HepG2 (cell line): ENCODE data around the gene STK31.

ENCODE experiments used
- ATF1 ChIP-seq: IDR thresholded peaks from 2 replicates; pipeline ENCODE4 v1.6.1; 2016; ENCODE audit warnings: mild to moderate bottlenecking, control low read depth
- CTCF ChIP-seq: sonication (generic); formaldehyde crosslinking; IDR thresholded peaks from 2 replicates; pipeline ENCODE4 v1.5.0; 2020; ENCODE audit warnings: mild to moderate bottlenecking, missing genetic modification reagents, moderate library complexity
- EP300 ChIP-seq, 3 experiments: sonication (generic) in 1 of 3; formaldehyde crosslinking in 1 of 3; IDR thresholded peaks; 2 replicates each; pipeline versions ENCODE4 v1.5.1 to v1.6.1; 2011 to 2020; ENCODE audit warnings: low read depth in 2 of 3, low read length in 2 of 3, borderline replicate concordance in 1 of 3, improper control_type of control experiment in 1 of 3, mild to moderate bottlenecking in 1 of 3, missing genetic modification reagents in 1 of 3, moderate library complexity in 1 of 3
- FOXP1 ChIP-seq, 2 experiments: fragments of 450-650 bp in 1 of 2; IDR thresholded peaks; 2 replicates each; pipeline ENCODE4 v1.6.1; 2017 to 2018; ENCODE audit warnings: antibody characterized with exemption in 1 of 2
- GTF2F1 ChIP-seq: fragments of 150-350 bp; IDR thresholded peaks from 2 replicates; pipeline ENCODE4 v1.6.1; 2014; ENCODE audit warnings: low read length
- HMG20B ChIP-seq: conservative IDR thresholded peaks from 2 replicates; pipeline ENCODE4 v1.6.1; 2016; ENCODE audit warnings: missing genetic modification reagents, missing compliant biosample characterization
- MLXIP ChIP-seq: sonication (generic); formaldehyde crosslinking; IDR thresholded peaks from 2 replicates; pipeline ENCODE4 v1.9.0; 2021; ENCODE audit warnings: missing genetic modification reagents, borderline replicate concordance
- PRDM15 ChIP-seq: sonication (generic); formaldehyde crosslinking; IDR thresholded peaks from 2 replicates; pipeline ENCODE4 v1.4.0; 2020; ENCODE audit warnings: missing genetic modification reagents
- TBL1XR1 ChIP-seq: fragments of 150-350 bp; IDR thresholded peaks from 2 replicates; pipeline ENCODE4 v1.6.1; 2014; ENCODE audit warnings: borderline replicate concordance, low read length; ENCODE audit not compliant: partially characterized antibody
- ZBED4 ChIP-seq: sonication (generic); formaldehyde crosslinking; IDR thresholded peaks from 2 replicates; pipeline ENCODE4 v1.4.0; 2020; ENCODE audit warnings: missing genetic modification reagents, borderline replicate concordance

GRCh38 chr7:23672033-23672432 is 38.0 kb upstream of the STK31 start:
- TF ChIP-seq FOXP1 (IDR thresholded peaks at IDR 0.05), result no peak
- TF ChIP-seq FOXP1 (CRISPR knock-in tag; IDR thresholded peaks at IDR 0.05), result no peak
- no peak for TF ChIP-seq EP300 (IDR thresholded peaks at IDR 0.05; ENCODE audit: low read depth in 2 of 2, low read length in 2 of 2)
- TF ChIP-seq EP300 (CRISPR knock-in tag; IDR thresholded peaks at IDR 0.05; ENCODE audit: borderline replicate concordance), result no peak
- TF ChIP-seq ATF1 (CRISPR knock-in tag), result no peak
- TF ChIP-seq GTF2F1, result no peak
- no peak for TF ChIP-seq MLXIP (CRISPR knock-in tag)
- no peak for TF ChIP-seq TBL1XR1
- TF ChIP-seq CTCF (CRISPR knock-in tag), result no peak
- TF ChIP-seq HMG20B (CRISPR knock-in tag), result no peak
- no peak for TF ChIP-seq PRDM15 (CRISPR knock-in tag)
- TF ChIP-seq ZBED4 (CRISPR knock-in tag), result no peak
